ENCODE measurements around the gene SPRR2F.
A peak's percentile ranks its signal among the peaks of the same experiment; 100 is the strongest.

The SPRR2F gene

DNA sequence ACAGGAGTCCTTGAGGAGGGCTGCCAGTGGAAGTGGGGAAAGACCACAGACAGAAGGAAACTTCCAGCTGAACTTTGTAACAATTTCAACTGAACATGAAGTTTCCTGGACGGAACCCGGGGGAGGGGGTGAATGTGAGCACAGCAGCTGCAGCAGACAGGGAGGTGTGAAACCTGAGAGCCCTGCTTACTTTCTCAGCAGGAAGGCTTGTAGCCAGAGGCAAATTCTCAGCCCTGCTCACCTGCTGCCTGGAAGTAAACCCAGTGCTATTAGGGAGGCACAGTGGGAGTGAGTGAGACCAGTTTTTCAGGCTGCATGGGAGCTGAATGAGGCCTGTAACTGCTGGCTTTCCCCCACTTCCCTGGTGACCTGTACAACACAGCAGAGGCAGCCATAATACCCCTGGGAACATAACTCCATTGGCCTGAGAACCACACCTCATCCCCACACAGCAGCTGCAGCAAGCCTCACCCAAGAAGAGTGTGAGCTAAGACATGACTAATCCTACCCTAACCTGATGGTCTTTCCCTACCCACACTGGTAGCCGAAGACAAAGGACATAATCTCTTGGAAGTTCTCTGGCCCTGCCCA lies 9.6 kb upstream of the SPRR2F start (continued):
- TF ChIP-seq, protein P1, sequence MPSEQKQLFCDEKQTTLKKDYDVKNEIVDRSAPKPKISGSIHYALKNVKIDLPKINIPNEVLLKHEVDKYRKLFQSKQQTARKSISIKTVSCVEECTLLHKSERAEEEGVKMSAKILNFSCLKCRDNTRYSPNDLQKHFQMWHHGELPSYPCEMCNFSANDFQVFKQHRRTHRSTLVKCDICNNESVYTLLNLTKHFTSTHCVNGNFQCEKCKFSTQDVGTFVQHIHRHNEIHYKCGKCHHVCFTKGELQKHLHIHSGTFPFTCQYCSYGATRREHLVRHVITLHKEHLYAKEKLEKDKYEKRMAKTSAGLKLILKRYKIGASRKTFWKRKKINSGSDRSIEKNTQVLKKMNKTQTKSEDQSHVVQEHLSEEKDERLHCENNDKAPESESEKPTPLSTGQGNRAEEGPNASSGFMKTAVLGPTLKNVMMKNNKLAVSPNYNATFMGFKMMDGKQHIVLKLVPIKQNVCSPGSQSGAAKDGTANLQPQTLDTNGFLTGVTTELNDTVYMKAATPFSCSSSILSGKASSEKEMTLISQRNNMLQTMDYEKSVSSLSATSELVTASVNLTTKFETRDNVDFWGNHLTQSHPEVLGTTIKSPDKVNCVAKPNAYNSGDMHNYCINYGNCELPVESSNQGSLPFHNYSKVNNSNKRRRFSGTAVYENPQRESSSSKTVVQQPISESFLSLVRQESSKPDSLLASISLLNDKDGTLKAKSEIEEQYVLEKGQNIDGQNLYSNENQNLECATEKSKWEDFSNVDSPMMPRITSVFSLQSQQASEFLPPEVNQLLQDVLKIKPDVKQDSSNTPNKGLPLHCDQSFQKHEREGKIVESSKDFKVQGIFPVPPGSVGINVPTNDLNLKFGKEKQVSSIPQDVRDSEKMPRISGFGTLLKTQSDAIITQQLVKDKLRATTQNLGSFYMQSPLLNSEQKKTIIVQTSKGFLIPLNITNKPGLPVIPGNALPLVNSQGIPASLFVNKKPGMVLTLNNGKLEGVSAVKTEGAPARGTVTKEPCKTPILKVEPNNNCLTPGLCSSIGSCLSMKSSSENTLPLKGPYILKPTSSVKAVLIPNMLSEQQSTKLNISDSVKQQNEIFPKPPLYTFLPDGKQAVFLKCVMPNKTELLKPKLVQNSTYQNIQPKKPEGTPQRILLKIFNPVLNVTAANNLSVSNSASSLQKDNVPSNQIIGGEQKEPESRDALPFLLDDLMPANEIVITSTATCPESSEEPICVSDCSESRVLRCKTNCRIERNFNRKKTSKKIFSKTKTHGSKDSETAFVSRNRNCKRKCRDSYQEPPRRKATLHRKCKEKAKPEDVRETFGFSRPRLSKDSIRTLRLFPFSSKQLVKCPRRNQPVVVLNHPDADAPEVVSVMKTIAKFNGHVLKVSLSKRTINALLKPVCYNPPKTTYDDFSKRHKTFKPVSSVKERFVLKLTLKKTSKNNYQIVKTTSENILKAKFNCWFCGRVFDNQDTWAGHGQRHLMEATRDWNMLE (tag by site-specific recombination; conservative IDR thresholded peaks at IDR 0.05; ENCODE audit: low read depth), result no peak
- no peak for TF ChIP-seq ZNF366 (tag by site-specific recombination; conservative IDR thresholded peaks at IDR 0.05)
- no peak for TF ChIP-seq ZNF548 (tag by site-specific recombination; IDR thresholded peaks at IDR 0.05)
- TF ChIP-seq ZFP69B (tag by site-specific recombination; IDR thresholded peaks at IDR 0.05), result no peak
- TF ChIP-seq, protein P2, sequence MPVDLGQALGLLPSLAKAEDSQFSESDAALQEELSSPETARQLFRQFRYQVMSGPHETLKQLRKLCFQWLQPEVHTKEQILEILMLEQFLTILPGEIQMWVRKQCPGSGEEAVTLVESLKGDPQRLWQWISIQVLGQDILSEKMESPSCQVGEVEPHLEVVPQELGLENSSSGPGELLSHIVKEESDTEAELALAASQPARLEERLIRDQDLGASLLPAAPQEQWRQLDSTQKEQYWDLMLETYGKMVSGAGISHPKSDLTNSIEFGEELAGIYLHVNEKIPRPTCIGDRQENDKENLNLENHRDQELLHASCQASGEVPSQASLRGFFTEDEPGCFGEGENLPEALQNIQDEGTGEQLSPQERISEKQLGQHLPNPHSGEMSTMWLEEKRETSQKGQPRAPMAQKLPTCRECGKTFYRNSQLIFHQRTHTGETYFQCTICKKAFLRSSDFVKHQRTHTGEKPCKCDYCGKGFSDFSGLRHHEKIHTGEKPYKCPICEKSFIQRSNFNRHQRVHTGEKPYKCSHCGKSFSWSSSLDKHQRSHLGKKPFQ (tag by site-specific recombination; IDR thresholded peaks at IDR 0.05), result no peak
- no peak for TF ChIP-seq ZNF792 (tag by site-specific recombination; IDR thresholded peaks at IDR 0.05)
- TF ChIP-seq ZNF121 (tag by site-specific recombination; IDR thresholded peaks at IDR 0.05), result no peak
- TF ChIP-seq ZNF157 (tag by site-specific recombination; IDR thresholded peaks at IDR 0.05), result no peak
- peak; percentile 95 for TF ChIP-seq GLIS1 (tag by site-specific recombination; IDR thresholded peaks at IDR 0.05)
- TF ChIP-seq, protein P3, sequence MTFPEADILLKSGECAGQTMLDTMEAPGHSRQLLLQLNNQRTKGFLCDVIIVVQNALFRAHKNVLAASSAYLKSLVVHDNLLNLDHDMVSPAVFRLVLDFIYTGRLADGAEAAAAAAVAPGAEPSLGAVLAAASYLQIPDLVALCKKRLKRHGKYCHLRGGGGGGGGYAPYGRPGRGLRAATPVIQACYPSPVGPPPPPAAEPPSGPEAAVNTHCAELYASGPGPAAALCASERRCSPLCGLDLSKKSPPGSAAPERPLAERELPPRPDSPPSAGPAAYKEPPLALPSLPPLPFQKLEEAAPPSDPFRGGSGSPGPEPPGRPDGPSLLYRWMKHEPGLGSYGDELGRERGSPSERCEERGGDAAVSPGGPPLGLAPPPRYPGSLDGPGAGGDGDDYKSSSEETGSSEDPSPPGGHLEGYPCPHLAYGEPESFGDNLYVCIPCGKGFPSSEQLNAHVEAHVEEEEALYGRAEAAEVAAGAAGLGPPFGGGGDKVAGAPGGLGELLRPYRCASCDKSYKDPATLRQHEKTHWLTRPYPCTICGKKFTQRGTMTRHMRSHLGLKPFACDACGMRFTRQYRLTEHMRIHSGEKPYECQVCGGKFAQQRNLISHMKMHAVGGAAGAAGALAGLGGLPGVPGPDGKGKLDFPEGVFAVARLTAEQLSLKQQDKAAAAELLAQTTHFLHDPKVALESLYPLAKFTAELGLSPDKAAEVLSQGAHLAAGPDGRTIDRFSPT (tag by site-specific recombination; IDR thresholded peaks at IDR 0.05), result no peak
- TF ChIP-seq, protein P4, sequence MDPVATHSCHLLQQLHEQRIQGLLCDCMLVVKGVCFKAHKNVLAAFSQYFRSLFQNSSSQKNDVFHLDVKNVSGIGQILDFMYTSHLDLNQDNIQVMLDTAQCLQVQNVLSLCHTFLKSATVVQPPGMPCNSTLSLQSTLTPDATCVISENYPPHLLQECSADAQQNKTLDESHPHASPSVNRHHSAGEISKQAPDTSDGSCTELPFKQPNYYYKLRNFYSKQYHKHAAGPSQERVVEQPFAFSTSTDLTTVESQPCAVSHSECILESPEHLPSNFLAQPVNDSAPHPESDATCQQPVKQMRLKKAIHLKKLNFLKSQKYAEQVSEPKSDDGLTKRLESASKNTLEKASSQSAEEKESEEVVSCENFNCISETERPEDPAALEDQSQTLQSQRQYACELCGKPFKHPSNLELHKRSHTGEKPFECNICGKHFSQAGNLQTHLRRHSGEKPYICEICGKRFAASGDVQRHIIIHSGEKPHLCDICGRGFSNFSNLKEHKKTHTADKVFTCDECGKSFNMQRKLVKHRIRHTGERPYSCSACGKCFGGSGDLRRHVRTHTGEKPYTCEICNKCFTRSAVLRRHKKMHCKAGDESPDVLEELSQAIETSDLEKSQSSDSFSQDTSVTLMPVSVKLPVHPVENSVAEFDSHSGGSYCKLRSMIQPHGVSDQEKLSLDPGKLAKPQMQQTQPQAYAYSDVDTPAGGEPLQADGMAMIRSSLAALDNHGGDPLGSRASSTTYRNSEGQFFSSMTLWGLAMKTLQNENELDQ (tag by site-specific recombination; IDR thresholded peaks at IDR 0.05; ENCODE audit: low read depth), result no peak
- TF ChIP-seq IKZF3 (tag by site-specific recombination; IDR thresholded peaks at IDR 0.05), result peak; percentile 25; the same call in 1 of the 2 replicates
- no peak for TF ChIP-seq ZNF747 (tag by site-specific recombination; IDR thresholded peaks at IDR 0.05)
- TF ChIP-seq ZNF223 (tag by site-specific recombination; IDR thresholded peaks at IDR 0.05), result no peak
- no peak for TF ChIP-seq ZFP41 (tag by site-specific recombination; IDR thresholded peaks at IDR 0.05; ENCODE audit: borderline replicate concordance)
- TF ChIP-seq, protein P5, sequence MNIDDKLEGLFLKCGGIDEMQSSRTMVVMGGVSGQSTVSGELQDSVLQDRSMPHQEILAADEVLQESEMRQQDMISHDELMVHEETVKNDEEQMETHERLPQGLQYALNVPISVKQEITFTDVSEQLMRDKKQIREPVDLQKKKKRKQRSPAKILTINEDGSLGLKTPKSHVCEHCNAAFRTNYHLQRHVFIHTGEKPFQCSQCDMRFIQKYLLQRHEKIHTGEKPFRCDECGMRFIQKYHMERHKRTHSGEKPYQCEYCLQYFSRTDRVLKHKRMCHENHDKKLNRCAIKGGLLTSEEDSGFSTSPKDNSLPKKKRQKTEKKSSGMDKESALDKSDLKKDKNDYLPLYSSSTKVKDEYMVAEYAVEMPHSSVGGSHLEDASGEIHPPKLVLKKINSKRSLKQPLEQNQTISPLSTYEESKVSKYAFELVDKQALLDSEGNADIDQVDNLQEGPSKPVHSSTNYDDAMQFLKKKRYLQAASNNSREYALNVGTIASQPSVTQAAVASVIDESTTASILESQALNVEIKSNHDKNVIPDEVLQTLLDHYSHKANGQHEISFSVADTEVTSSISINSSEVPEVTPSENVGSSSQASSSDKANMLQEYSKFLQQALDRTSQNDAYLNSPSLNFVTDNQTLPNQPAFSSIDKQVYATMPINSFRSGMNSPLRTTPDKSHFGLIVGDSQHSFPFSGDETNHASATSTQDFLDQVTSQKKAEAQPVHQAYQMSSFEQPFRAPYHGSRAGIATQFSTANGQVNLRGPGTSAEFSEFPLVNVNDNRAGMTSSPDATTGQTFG (tag by site-specific recombination; IDR thresholded peaks at IDR 0.05; ENCODE audit: borderline replicate concordance), result no peak
- TF ChIP-seq, protein P6, sequence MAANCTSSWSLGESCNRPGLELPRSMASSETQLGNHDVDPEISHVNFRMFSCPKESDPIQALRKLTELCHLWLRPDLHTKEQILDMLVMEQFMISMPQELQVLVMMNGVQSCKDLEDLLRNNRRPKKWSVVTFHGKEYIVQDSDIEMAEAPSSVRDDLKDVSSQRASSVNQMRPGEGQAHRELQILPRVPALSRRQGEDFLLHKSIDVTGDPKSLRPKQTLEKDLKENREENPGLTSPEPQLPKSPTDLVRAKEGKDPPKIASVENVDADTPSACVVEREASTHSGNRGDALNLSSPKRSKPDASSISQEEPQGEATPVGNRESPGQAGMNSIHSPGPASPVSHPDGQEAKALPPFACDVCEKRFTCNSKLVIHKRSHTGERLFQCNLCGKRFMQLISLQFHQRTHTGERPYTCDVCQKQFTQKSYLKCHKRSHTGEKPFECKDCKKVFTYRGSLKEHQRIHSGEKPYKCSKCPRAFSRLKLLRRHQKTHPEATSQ (tag by site-specific recombination; IDR thresholded peaks at IDR 0.05), result no peak
- TF ChIP-seq, protein P7, sequence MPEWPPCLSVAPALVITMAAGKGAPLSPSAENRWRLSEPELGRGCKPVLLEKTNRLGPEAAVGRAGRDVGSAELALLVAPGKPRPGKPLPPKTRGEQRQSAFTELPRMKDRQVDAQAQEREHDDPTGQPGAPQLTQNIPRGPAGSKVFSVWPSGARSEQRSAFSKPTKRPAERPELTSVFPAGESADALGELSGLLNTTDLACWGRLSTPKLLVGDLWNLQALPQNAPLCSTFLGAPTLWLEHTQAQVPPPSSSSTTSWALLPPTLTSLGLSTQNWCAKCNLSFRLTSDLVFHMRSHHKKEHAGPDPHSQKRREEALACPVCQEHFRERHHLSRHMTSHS (tag by site-specific recombination; IDR thresholded peaks at IDR 0.05), result no peak
- no peak for TF ChIP-seq ZNF549 (tag by site-specific recombination; IDR thresholded peaks at IDR 0.05)
